ENCODE data around the gene FGF19. TPM values are rescaled to one million over a fixed set of nuclear protein-coding genes. Genes with fewer than 3 reads are reported as not detected.

The FGF19 gene
- total RNA-seq, 1 experiment from 2014 or later: not detected

DNA sequence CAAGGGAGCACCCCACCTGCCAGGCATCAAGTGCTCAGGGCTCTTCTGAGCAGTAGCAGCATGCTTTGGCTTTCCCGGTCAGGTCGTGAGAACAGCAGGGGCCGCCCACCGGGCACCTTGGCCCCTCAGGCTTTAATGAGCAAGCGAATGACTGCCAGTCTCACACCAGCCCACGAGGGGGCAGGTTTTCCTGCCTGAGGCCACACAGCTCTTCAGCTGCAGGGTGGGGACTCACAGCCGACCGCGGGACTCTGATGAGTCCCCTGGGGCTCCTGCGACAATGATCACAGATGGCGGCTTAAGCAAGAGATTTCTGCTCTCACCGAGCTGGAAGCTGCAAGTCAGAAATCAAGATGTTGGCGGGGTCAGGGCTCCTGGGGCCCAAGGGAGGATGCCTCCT, 14.3 kb upstream of the FGF19 start:
- DNase-seq (ENCODE audit: low spot score): peak; percentile 31

DNA sequence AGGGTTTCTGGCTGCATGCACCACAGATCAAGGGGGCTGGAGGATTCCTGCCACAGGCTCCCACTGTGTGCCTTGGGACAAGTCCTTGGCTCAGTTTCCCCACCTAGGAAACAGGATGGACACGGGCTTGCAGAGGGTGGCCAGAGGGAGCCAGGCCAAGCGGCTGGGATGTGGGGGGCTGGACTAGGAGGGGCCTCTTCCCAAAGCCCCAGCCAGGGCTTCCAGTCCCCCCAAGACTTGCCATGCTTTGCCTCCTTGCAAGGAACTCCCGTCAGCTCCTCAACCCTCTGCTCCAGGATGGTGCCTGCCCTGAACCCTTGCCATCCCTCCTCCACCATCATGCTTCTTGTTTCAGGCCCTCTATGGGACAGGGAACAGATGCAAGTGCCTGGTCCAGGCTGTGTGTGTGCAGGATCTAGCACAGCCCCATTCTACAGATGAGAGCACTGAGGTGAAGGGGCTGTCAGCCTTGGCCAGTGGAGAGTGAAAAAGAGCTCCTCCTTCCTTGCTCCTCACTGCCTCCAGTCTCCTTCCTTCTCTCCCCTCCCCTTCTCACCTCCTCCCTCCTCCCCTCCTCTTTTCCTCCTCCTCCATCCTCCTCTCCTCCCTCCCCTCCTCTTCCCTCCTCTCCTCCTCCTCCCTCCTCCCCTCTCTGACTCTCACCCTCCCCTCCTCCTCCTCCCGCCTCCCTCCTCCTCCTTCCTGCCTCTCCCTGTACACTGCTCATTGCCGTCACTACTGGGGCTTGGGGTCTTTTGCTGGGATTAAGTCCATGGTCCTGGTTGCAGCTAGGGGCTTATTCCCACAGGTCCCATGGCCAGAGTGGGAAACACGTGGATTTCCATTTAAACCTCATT, 13.3 kb upstream of the FGF19 start:
- DNase-seq (ENCODE audit: low spot score): no peak

DNA sequence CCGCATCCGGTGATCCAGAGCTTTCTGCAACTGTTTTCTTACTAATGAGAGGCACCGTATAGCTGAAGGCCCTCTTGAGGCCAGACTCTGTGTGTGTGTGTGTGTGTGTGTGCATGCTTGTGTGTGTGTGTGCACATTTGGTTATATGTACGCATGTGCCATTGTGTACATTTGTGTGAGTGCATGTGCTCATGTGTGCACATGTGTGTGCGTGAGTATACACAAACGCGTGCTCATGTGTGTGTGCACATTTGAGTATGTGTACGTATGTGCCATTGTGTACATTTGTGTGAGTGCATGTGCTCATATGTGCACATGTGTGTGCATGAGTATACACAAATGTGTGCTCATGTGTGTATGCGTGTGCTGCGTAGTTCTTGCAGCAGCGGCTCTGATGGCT, 12.3 kb upstream of the FGF19 start:
- DNase-seq (ENCODE audit: low spot score): no peak

DNA sequence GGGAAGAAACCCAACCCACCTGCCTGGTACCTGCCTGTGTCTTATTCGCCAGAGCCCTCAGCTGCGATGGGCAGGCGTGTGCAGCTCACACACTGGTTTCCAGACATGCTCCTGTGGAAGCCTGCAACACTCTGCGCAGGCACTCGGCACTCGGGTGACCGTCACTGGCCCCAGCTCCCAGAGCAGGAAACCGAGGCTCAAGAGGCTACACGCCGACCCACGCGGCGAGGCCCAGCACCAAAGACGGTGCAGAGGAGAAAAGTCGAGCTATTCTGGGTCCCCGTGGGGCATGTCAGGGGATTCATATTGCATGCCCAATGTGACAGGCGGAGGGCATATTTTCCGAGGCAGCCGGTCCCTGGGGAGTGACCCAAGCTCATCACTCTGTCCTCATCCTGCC, 11.6 kb upstream of the FGF19 start:
- DNase-seq (ENCODE audit: low spot score): no peak

DNA sequence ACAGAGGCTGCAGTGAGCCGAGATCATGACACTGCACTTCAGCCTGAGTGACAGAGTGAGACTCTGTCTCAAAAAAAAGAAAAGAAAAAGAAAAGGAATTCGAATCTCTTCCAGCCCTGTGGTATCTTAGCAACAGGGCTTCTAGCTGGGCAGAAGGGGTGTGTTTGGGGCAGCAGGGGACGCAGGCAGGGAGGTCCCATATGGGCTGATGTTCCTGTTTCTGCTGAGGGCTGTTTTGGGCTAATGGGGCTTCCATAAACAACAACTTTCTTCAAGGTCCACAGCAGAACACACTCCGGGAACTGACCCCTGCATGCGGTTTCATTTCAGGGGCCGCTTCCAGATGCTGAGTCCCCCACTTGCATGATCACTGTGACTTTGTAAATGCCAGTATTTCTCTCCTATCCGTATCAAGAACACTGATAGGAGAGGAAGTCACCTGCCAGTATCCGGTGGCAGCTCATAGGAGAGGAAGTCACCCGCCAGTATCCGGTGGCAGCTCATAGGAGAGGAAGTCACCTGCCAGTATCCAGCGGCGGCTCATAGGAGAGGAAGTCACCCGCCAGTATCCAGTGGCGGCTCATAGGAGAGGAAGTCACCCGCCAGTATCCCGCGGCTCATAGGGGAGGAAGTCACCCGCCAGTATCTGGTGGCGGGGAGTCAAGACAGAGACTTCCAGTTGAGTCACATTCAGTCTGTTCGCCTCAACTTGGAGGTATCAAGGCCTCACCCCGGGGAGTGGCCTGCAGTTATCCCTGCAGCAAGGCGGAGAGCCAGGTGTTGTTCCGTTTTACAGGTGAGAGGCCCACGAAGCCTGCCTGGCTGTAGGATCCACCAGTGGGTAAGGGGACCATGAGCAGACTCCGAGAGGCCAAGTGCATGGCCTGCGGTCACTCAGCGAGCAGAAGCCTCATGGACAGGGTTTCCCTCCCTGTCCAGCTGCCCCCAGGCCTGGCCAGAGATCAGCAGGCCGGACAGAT, 8.3 kb upstream of the FGF19 start:
- no peak for DNase-seq (ENCODE audit: low spot score)

DNA sequence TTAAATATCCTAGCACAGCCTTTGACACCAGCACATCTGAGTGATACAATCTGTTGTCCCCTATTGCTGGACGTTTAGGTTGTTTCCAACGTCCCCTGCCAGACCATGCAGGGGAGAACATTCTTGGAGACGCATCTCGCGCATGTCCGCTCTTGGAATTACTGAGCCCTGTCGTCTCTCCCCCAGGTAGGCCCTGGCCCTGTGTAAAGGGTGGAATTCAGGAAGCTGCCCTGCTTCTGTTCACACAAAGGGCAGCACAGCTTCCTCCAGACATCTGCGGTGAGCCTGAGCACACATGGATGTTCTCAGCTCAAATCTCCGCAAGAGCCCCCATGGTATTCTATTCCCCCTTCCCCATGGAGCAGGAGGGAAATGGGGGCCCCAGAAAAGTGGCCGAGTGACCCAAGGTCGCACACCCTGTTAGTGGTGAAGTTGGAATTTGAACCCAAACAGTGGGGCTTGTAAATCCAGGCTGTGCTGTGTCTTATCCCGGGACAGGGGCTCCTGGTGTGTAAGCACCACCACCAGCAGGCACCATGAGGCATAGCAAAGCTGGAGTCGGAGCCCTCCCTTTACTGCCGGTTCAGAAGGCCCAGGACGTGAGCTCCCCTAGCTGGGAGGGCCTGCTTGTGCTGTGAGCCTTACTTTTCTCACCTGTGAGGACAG, 5.0 kb upstream of the FGF19 start:
- no peak for DNase-seq (ENCODE audit: low spot score)

DNA sequence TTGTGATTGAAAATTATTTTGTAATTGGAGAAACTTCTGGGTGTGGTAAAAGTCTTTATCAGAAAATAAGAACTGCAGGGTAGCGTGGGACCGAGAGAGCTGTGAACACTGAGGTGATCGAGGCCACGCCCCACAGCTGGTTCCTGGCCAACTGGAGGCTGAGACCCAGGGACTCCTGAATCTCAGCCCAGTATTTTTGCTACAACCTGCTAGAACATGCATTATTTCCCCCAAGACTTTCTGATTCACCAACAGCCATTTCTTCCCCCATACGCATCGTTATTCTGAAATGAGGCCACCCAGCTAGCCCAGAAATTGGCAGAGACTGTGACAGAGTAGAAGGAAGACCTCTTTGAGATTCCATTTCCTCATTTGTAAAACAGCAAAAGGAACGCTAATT, 3.4 kb upstream of the FGF19 start:
- no peak for DNase-seq (ENCODE audit: low spot score)

DNA sequence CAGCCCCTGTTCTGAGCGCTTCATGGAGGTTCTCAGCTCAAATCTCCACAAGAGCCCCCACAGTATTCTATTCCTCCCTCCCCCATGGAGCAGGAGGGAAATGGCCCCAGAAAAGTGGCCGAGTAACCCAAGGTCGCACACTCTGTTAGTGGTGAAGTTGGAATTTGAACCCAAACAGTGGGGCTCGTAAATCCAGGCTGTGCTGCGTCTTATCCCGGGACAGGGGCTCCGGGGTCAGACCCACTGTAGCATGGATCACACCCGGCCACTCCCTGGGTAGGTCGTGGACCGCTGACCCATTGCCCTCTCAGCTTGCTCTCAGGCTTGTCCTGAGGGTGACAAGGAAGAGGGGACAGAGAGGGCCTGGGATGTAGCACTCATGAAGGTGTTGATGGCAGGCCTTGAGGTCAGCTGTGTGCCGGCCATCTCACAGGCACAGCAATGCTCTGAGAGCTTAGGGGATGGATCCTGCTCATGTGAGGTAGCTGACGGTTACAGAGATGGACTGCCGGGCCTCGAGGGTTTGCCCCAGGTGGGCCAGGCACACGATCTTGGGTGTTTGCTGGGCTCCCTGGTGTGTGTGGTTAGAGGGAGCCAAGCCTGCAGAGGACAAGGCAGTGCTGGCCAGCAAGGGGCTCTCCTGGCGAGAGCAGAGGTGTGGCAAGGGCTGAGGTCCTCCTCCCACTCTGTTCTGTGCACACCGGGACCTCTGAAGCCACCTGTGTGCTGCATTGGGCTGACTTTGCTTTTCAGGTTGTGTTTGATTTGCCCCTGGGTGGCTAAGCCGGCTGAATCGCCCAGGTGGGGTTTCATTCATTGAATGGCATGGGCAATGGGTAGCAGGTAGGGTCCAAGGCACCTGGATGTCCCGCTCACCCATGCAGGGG, 2.3 kb upstream of the FGF19 start:
- no peak for DNase-seq (ENCODE audit: low spot score)

DNA sequence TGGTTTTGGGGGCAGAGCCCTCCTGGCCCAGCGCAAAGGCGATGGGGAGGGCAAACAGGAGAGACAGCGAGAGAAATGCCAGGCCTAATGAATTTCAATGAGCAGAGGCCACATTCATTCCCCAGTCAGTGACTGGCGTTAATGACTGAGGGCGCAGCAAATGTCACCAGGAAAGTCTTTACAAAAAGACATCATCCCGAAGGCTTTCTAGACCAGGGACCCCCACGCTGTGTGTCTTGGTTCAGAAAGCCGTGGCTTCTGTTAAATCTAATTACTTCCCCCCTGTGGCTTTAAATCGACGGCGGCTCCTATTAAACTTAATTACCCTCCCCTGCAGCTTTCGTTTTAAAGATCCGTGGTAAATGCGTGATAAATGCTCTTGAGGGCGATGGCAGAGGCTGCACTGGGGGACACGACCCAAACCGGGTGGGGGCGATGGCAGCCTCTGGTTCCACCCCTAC, 1.6 kb upstream of the FGF19 start:
- no peak for DNase-seq (ENCODE audit: low spot score)

DNA sequence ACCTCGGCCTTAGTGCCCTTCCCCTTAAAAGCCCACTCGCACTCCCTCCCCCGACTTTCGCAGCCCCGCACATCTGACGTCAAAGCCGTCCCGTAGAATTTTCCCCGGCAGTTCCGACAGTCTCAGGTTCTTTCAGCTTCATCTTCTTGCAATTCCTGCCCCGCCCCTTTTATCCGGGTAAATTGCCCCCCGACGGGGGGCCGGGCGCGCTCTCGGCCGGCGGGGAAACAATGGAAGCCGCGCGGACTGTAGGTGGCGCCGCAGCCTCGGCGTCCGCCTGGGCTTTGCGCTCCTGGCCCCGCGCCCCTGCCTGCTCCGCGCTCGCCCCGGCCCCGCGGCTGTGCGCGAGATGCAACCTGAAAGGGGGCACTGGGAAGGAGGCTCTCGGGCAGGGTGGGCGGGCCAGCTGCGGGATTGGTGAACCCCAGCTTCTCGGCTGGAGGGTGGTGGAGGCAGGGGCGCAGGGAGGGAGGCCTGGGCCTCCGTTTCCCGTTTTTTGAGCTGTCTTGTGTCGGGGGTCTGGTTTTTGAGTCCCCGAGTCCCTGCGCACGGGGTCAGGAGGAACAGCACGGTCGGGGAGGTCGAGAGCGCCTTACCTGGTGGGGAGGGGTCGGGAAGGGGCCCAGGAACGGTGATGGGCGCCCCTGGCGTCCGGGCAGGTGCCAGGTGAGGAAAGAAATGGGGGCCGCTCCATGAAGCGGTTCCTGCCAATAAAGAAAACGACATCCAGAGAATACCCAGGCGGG, 859 bp upstream of the FGF19 start:
- no peak for DNase-seq (ENCODE audit: low spot score)

DNA sequence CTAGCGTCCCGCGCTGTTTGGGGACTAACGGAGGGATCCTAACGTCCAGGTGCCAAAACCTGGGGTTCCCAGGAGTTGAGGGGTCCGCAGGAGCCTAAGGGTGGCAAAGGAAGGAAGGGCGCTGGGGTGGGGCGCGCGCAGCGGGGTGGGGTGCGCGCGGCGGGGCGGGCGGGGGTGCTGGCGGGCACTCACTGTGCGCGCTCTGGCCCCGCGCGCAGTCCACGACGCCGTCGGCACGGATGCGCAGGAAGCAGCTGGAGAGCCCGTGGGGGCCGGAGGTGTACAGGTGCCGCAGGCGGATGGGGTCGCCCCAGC, 412 bp downstream of the FGF19 start:
- DNase-seq (ENCODE audit: low spot score): no peak

DNA sequence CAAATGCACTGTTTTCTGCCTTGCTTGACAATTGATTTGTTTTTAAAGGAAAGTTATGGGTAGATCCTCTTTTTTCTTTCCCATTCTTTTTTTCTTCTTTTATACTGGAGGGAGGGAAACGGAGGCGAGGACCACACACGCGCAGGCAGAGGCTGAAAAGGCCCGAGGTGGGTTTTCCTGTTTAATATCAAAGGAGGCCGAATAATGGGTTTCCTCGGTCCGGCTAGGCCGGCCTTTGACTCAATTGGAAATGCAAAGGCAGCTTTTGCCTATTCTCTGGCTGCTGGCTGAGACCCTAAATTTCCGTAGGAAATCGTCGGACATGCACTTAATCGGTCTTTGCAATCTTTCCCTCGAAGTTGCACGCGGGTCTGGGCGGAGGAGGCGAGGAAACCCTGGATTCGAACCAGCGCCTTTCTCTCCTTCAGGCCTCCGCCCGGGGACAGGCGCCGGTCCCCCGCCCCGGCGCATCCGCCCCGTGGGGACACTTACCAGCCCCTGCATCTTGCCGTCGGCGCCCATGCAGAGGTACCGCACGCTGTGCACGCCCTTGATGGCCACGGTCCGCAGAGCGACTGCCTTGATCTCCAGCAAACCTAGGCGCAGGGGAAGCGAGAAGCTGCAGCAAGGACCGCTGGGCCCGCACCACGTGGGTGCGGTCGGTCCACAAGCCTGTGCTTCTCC, 911 bp downstream of the FGF19 start:
- no peak for DNase-seq (ENCODE audit: low spot score)

DNA sequence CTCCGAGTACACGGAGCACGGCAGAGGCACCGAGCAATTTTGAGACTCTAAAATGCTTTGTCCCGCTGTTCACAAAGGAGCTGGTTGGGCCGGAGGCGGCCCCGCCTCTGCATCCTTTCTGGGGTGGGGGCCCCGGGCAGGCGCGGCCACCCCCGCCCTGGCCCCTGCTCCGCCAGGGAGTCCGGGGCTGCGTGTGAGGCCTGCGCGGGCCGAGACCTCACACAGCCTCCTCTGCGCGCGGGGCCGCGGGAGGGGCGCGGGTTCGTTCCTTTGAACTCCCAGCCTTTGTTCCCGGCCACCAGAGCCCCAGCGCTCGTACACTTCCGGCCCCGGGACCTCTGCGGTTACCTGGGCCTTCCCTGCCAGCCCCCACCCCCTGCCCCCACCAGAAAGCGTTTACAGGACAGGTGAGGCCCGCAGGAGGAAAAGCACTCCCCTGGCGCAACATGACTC, 1.6 kb downstream of the FGF19 start:
- DNase-seq (ENCODE audit: low spot score): no peak

DNA sequence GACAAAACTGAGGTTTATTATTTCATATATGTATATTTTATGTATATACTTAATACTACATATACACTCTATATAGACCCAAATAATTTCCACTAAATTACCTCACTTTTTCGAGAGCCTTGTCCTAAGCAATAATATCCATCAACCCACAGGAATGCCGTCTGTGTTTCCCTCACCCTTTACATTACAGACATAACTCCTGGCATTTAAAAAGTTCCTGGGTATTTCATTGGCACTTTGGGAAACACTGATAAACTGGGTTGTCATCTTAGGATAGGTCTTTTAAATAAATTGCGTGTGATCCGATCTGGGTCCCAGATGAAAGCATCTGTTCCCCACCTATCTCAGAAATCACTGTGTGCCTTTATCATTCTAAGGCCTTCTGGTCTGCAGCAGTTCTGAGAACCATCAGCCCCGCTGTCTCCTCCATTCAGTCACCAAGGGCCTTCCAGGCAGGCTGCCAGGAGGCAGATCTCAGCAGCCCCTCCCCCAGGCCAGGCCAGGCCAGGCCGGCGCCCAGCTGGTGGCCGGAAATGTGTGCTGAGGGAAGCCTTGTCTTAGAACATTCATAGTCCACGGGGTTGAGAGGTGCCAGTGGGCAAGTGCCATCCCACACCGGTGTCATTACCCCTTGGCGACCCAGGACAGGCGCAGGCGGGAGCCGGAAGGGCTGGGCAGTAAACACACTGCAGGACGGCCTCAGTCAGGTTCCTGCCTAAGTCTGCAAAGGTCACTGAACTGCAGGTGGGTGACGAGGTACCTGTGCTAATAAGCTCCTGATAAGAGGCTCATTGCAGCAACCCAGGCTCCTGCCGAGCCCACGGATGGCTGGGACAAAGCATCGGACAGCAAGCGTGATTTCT, 3.3 kb downstream of the FGF19 start:
- peak; percentile 84 for DNase-seq (ENCODE audit: low spot score)

DNA sequence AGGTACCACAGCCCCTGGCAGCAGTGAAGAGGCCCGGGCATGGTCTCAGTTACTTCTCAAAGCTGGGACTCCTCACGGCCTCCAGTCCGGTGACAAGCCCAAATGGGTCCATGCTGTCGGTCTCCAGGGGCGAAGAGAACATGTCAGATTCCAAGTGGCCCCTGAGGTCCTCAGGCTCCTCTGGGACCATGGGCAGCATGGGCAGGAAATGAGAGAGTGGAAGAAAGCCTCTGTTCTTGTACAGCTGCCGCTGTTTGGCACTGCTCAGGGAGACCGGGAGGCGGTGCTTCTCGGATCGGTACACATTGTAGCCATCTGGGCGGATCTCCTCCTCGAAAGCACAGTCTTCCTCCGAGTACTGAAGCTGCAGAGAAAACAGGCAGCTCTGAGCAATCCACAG, 4.6 kb downstream of the FGF19 start:
- DNase-seq (ENCODE audit: low spot score): no peak

DNA sequence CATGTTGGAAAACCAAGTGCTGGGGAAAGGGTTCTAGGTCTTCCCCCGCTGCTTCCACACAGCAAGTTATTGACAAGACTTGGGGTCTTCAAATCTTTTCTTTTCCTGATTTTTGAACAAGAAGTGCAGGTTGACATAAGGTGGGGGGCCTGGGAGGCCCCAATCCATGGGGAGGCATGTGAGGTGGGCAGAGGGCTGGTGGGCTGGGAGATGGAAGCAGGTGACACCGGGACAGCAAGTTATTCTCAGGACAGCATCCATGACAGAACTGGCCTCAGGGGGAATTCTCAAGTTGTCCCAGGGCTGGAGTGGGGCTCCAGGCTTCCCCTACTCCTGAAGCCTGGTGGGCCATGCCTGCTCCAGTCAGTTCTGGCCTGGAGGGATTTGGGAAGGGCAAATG, 5.5 kb downstream of the FGF19 start:
- DNase-seq (ENCODE audit: low spot score): no peak

DNA sequence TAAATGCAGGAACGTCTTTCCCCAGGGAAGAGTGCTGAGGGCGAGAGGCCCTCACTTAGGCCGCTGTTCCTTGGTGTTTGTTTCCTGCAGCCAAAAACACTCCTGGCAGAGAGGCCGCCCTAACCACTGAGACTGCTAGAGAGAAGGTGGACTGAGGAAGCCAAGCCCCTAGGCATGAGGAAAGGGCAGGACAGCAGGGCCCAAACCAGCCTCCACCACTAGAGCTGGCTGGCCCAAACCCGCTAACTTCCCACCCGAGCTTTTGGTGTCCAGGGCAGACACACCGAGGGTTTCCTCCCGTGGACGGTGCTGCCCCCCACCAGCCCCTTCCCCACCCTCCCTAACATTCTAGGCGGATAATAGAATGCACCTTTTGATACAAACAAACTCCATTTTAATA, 6.0 kb downstream of the FGF19 start:
- no peak for DNase-seq (ENCODE audit: low spot score)

DNA sequence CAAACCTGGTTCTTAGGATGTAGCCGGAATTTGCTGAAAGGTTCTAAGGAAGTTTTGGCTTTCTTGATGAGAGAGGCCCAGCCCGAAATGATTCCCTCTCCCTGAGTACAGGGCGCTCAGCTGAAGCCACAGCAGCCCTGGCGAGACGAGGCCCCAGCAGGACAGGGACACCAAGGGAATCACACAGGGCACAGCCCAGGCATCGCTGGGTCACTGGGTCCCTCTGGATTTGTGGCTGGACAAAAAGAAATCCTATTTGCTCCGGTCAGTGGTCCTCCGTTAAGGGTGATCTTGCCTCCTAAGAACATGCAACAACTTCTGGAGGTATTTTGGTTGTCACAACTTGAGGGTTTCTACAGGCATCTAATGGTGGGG, 6.4 kb downstream of the FGF19 start:
- no peak for DNase-seq (ENCODE audit: low spot score)
